HL-60 (cell line): Measurements from ENCODE around the gene LCA5.

Experiments
- DNase-seq, 2 experiments: peaks; one replicate each; pipeline ENCODE4 v3.0.0-alpha.2; 2010 to 2020; ENCODE audit warnings: low read depth in 1 of 2, low spot score in 1 of 2
- H3K27ac ChIP-seq: fragments of 250-450 bp; sonication (Bioruptor Pico); replicated peaks from 2 replicates; pipeline ENCODE4 v1.5.1; 2020; ENCODE audit warnings: mild to moderate bottlenecking, moderate library complexity
- H3K27me3 ChIP-seq: fragments of 250-450 bp; sonication (Bioruptor Pico); 2 replicates; pipeline ENCODE4 v1.5.1; 2021; ENCODE audit warnings: mild to moderate bottlenecking, moderate library complexity; ENCODE audit not compliant: insufficient read depth, poor library complexity, severe bottlenecking
- H3K4me3 ChIP-seq: replicated peaks from 2 replicates; pipeline ENCODE4 v1.5.1; 2011; ENCODE audit warnings: mild to moderate bottlenecking, control low read depth, low read length; ENCODE audit not compliant: insufficient read depth
- GABPA ChIP-seq: IDR thresholded peaks from 2 replicates; pipeline ENCODE4 v1.6.1; 2012; ENCODE audit warnings: low read depth
- POLR2AphosphoS5 ChIP-seq: IDR thresholded peaks from 2 replicates; pipeline ENCODE4 v1.6.1; 2012; ENCODE audit warnings: low read depth
- SPI1 ChIP-seq: IDR thresholded peaks from 2 replicates; pipeline ENCODE4 v1.6.1; 2012; ENCODE audit warnings: low read depth, mild to moderate bottlenecking, borderline replicate concordance
- TF ChIP-seq, protein P1 (sequence below): IDR thresholded peaks from one replicate; pipeline ENCODE4 v1.5.1; 2011; ENCODE audit warnings: low read length, control low read depth, inconsistent platforms; ENCODE audit not compliant: insufficient read depth
- TF ChIP-seq, protein P2 (sequence below): IDR thresholded peaks from 2 replicates; pipeline ENCODE4 v1.6.1; 2012; ENCODE audit warnings: low read depth; ENCODE audit not compliant: insufficient replicate concordance

LCA5 gene

DNA sequence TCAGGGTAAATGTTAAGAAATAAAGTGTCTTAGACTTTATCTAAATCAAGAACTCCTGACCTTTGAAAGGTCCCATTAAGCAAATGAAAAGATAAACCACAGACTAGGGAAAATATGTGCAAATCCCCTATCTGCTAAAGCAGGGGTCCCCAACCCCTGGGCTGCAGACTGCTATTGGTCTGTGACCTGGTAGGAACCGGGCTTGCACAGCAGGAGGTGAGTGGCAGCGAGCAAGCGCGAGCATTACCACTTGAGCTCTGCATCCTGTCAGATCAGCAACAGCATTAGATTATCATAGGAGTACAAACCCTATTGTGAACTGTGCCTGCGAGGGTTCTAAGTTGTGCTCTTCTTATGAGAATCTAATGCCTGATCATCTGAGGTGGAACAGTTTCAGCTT is 42.4 kb downstream of the LCA5 start:
- Histone ChIP-seq H3K27me3 (no peaks in the 10 kb centered on the region), H3K27ac (no peak overlapping the region), H3K4me3 (no peak overlapping the region)
- TF ChIP-seq POLR2AphosphoS5 (no peak), GABPA (no peak), SPI1 (no peak)
- TF ChIP-seq, protein P1, sequence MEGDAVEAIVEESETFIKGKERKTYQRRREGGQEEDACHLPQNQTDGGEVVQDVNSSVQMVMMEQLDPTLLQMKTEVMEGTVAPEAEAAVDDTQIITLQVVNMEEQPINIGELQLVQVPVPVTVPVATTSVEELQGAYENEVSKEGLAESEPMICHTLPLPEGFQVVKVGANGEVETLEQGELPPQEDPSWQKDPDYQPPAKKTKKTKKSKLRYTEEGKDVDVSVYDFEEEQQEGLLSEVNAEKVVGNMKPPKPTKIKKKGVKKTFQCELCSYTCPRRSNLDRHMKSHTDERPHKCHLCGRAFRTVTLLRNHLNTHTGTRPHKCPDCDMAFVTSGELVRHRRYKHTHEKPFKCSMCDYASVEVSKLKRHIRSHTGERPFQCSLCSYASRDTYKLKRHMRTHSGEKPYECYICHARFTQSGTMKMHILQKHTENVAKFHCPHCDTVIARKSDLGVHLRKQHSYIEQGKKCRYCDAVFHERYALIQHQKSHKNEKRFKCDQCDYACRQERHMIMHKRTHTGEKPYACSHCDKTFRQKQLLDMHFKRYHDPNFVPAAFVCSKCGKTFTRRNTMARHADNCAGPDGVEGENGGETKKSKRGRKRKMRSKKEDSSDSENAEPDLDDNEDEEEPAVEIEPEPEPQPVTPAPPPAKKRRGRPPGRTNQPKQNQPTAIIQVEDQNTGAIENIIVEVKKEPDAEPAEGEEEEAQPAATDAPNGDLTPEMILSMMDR = no peak
- TF ChIP-seq, protein P2, sequence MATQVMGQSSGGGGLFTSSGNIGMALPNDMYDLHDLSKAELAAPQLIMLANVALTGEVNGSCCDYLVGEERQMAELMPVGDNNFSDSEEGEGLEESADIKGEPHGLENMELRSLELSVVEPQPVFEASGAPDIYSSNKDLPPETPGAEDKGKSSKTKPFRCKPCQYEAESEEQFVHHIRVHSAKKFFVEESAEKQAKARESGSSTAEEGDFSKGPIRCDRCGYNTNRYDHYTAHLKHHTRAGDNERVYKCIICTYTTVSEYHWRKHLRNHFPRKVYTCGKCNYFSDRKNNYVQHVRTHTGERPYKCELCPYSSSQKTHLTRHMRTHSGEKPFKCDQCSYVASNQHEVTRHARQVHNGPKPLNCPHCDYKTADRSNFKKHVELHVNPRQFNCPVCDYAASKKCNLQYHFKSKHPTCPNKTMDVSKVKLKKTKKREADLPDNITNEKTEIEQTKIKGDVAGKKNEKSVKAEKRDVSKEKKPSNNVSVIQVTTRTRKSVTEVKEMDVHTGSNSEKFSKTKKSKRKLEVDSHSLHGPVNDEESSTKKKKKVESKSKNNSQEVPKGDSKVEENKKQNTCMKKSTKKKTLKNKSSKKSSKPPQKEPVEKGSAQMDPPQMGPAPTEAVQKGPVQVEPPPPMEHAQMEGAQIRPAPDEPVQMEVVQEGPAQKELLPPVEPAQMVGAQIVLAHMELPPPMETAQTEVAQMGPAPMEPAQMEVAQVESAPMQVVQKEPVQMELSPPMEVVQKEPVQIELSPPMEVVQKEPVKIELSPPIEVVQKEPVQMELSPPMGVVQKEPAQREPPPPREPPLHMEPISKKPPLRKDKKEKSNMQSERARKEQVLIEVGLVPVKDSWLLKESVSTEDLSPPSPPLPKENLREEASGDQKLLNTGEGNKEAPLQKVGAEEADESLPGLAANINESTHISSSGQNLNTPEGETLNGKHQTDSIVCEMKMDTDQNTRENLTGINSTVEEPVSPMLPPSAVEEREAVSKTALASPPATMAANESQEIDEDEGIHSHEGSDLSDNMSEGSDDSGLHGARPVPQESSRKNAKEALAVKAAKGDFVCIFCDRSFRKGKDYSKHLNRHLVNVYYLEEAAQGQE = no peak
- DNase-seq = no peak

DNA sequence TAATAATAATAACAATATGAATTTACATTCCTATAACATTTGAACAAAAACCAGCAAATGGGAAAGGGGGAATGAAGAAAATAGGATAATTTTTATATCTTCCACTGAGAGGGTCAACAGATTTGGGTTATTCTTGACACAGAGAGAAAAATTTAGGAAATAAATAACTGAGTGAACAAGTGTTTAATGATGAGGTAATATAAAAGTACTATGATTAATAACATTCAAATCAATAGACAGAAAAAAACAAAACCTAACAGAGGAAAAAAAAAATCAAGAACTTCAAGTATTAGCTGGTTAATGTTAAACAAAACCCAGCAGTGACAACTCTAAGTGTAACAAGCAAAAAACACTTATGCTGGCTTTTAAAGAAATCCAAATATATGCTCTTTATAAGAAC is 66.5 kb downstream of the LCA5 start:
- Histone ChIP-seq H3K27me3 (no peaks in the 10 kb centered on the region), H3K27ac (no peak overlapping the region), H3K4me3 (no peak overlapping the region)
- TF ChIP-seq, protein P1 = no peak
- TF ChIP-seq, protein P2 = no peak
- DNase-seq = no peak

DNA sequence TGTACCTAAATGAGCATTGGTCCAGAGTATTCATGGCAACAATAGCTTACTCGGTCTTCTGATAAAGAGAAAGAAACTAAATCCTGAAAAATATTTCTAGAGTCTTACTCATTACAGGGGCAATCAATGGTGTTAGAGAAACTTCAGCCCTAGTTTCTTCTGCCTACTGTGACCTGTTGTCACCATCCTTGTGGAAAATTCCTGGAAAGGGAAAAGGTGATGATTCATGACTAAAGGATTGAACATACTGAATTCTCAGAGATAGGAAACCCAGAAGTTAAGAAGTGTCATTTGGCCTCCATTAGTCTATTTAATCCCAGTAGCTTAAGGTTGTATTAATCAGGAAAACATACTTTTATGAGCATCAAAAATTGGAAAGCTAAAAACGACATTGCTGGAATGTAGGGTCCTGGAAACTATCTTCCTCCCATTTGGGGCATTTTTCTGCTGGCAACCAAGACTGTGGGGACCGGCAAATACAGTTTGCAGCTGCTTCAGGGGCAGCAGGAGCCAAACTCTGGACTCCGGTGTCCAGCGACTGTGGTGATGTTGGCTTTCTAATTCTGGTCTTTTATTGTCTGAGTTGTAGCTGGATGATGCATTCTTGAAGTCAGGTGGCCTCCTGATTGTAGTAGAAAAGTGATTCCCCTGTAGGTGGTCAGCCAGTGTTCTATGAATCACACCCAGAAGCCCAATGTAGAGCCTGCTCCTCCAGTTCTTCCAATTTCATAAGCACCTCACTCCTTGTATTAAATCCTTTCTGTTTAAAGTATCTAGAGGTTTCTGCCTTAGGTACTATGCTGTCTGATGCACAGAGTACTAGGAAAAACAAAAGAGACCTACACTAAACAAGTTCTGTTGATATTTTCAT is 67.6 kb downstream of the LCA5 start:
- TF ChIP-seq, protein P1 = no peak
- TF ChIP-seq SPI1 = no peak
- TF ChIP-seq, protein P2 = no peak
- no peak for TF ChIP-seq POLR2AphosphoS5
- no peak for TF ChIP-seq GABPA
- Histone ChIP-seq H3K4me3 (no peak overlapping the region), H3K27me3 (no peaks in the 10 kb centered on the region), H3K27ac (no peak overlapping the region)
- DNase-seq = no peak
